ENCODE measurements around the gene PDCD1LG2. TPM values are rescaled to one million over a fixed set of nuclear protein-coding genes. Genes with fewer than 3 reads are reported as not detected.

PDCD1LG2 gene
- total RNA-seq, 4 donors from 2014 or later = 0.27 to 0.64 TPM; not detected in 2

GRCh38 chr9:5518171-5518936 lies 8.0 kb downstream of the PDCD1LG2 start:
- intact Hi-C loops (cut with DNase I; ENCODE audit: low total_unique reads) = no loop called here
- TF ChIP-seq POLR2AphosphoS5 (IDR thresholded peaks at IDR 0.05) (no peak), CTCF (IDR thresholded peaks at IDR 0.05) (no peak), POLR2A (IDR thresholded peaks at IDR 0.05) (no peak), EP300 (IDR thresholded peaks at IDR 0.05; ENCODE audit: low read depth) (no peak)
- WGBS, 2 donors (ENCODE audit: low coverage in 1 of 2) = 52% methylated on average over 2 of the region's 2 CpGs; no CpG with 5 or more reads in 1 of the 2 donors
- Histone ChIP-seq H3K27me3 (no peaks in the 10 kb centered on the region), H3K9me3 (no peaks in the 10 kb centered on the region), H3K36me3 (no peaks in the 10 kb centered on the region), H3K27ac (no peak overlapping the region), H3K4me3 (no peak overlapping the region), H3K4me1 (peaks cover 0 to 4% (median 0%) of the 10 kb centered on the region in 4 donors)
- DNase-seq = no peak
- in situ Hi-C loops (cut with MboI; ENCODE audit: low pct_ligation_motif_present in 1 of 4, low pct_unique_long_range_greater_than_20kb in 1 of 4, low sequenced_read_pairs in 3 of 4) = no loop called here

DNA sequence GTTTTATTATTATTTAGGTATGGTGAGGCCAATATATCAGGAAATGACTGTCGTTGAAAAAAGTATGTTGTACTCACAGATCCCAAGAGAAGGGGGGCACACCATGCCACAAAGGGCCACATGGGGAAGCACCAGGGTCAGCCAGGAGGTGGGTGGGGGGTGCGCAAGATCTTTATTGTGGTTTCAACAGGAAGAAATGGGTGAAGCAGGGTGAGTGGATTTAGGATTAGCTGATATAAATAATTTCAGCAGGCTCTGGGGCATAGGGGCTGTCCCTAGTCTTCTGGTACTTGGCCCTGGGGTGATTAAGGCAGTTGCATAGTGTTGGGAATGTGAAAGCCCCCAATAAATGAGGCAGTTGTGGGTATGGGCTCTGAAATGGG lies 8.6 kb downstream of the PDCD1LG2 start:
- WGBS, 2 donors (ENCODE audit: low coverage in 1 of 2) = 44 to 59% methylated on average over 1 to 2 of the region's 2 CpGs
- DNase-seq = no peak
- intact Hi-C loops (cut with DNase I; ENCODE audit: low total_unique reads) = no loop called here
- Histone ChIP-seq H3K4me3 (no peak overlapping the region), H3K36me3 (no peaks in the 10 kb centered on the region), H3K4me1 (peaks cover 0 to 4% (median 0%) of the 10 kb centered on the region in 4 donors), H3K27me3 (no peaks in the 10 kb centered on the region), H3K9me3 (no peaks in the 10 kb centered on the region), H3K27ac (no peak overlapping the region)
- in situ Hi-C loops (cut with MboI; ENCODE audit: low pct_ligation_motif_present in 1 of 4, low pct_unique_long_range_greater_than_20kb in 1 of 4, low sequenced_read_pairs in 3 of 4) = no loop called here
- TF ChIP-seq POLR2A (IDR thresholded peaks at IDR 0.05) (no peak), EP300 (IDR thresholded peaks at IDR 0.05; ENCODE audit: low read depth) (no peak), POLR2AphosphoS5 (IDR thresholded peaks at IDR 0.05) (no peak)

GRCh38 chr9:5524090-5524489 lies 13.8 kb downstream of the PDCD1LG2 start:
- TF ChIP-seq POLR2AphosphoS5 (IDR thresholded peaks at IDR 0.05) (no peak), EP300 (IDR thresholded peaks at IDR 0.05; ENCODE audit: low read depth) (no peak), POLR2A (IDR thresholded peaks at IDR 0.05) (no peak), CTCF (IDR thresholded peaks at IDR 0.05) (no peak)
- in situ Hi-C loops (cut with MboI; ENCODE audit: low pct_ligation_motif_present in 1 of 4, low pct_unique_long_range_greater_than_20kb in 1 of 4, low sequenced_read_pairs in 3 of 4) = no loop called here
- no peak overlapping the region for H3K4me3 ChIP-seq
- DNase-seq = no peak
- H3K9me3 ChIP-seq = no peaks in the 10 kb centered on the region
- 89 to 98% methylated on average over 4 of the region's 4 CpGs for WGBS, 2 donors (ENCODE audit: low coverage in 1 of 2)
- no peak overlapping the region for H3K27ac ChIP-seq
- H3K36me3 ChIP-seq = no peaks in the 10 kb centered on the region
- intact Hi-C loops (cut with DNase I; ENCODE audit: low total_unique reads) = no loop called here
- no peaks in the 10 kb centered on the region for H3K27me3 ChIP-seq
- no peaks in the 10 kb centered on the region for H3K4me1 ChIP-seq

DNA sequence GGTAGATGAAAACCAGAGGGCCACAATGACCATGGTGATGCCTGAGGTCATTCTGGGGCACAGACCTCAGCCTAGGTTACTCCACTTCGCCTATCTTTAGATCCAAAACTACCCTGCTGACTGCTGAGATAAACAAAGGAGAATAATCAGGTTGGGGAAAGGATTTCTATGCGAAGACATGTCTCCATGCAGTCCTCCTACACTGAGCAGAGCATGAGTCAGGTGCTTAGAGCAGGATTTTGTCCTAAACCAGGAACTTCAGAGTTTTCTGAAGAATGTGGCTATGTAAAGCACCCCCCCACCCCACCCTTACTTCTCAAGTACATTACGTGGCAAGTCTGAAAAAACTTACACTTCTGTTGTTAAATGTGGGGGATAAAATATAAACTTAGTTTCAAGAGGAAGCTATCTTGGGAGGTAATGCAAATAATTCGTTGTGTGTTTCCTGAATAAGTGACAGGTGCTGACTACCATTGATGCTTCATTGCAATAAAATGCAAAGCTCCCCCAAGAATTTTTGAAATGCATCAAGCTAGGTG lies 19.4 kb downstream of the PDCD1LG2 start:
- TF ChIP-seq POLR2AphosphoS5 (IDR thresholded peaks at IDR 0.05) (no peak), CTCF (IDR thresholded peaks at IDR 0.05) (no peak), POLR2A (IDR thresholded peaks at IDR 0.05) (no peak), EP300 (IDR thresholded peaks at IDR 0.05; ENCODE audit: low read depth) (no peak)
- in situ Hi-C loops (cut with MboI; ENCODE audit: low pct_ligation_motif_present in 1 of 4, low pct_unique_long_range_greater_than_20kb in 1 of 4, low sequenced_read_pairs in 3 of 4) = no loop called here
- Histone ChIP-seq H3K27ac (no peak overlapping the region), H3K9me3 (no peaks in the 10 kb centered on the region), H3K27me3 (no peaks in the 10 kb centered on the region), H3K36me3 (no peaks in the 10 kb centered on the region), H3K4me3 (no peak overlapping the region), H3K4me1 (no peaks in the 10 kb centered on the region)
- DNase-seq = no peak
- WGBS, 2 donors (ENCODE audit: low coverage in 1 of 2) = 62 to 74% methylated on average over 3 to 4 of the region's 4 CpGs
- intact Hi-C loops (cut with DNase I; ENCODE audit: low total_unique reads) = no loop called here
